Adrenal gland (tissue), 5 donors: ENCODE data around the gene ECM1.

Source experiments
- CTCF ChIP-seq, 6 experiments: fragments of 450-650 bp in 4 of 6; fragments of 200-600 bp in 2 of 6; sonication (generic) in 1 of 6; IDR thresholded peaks; 1 replicate in 5 of 6; 2 replicates in 1 of 6; pipeline versions ENCODE4 v1.5.1 to v1.8.0; 2016 to 2021; ENCODE audit warnings: antibody characterized with exemption in 6 of 6, mild to moderate bottlenecking in 2 of 6, moderate library complexity in 1 of 6
- POLR2A ChIP-seq, 2 donors: fragments of 450-650 bp; IDR thresholded peaks; one replicate each; pipeline ENCODE4 v1.6.1; 2017; ENCODE audit warnings: antibody characterized with exemption in 2 of 2, mild to moderate bottlenecking in 2 of 2, moderate library complexity in 1 of 2
- donor health status: DM: no; HTN: no; CAD: no.

GRCh38 chr1:150545486-150546032 is 37.6 kb downstream of the ECM1 start:
- TF ChIP-seq CTCF (IDR thresholded peaks at IDR 0.05) (no peak), POLR2A (IDR thresholded peaks at IDR 0.05) (no peak)
